GM21360 (cell line): Measurements from ENCODE around the gene SRMS.

Experiments used
- ATAC-seq: cut with Tn5 transposase; IDR thresholded peaks from one replicate; pipeline ENCODE4 v1.9.1; 2021; ENCODE audit warnings: mild to moderate bottlenecking, moderate library complexity; ENCODE audit not compliant: unreplicated experiment

The SRMS gene

GRCh38 chr20:63492982-63493381 is 54.6 kb downstream of the SRMS start:
- ATAC-seq: no peak

- no peak for ATAC-seq
These were observed 55.0 kb downstream of the SRMS start for GRCh38 chr20:63492518-63492917.

- ATAC-seq: no peak
These were observed 55.8 kb downstream of the SRMS start for GRCh38 chr20:63491635-63492230.

- no peak for ATAC-seq
These were observed 56.5 kb downstream of the SRMS start for GRCh38 chr20:63491078-63491477.
